Esophagus muscularis mucosa (tissue), 4 donors: Measurements from ENCODE around the gene DTX3.

Experiments used
- EP300 ChIP-seq: sonication (generic); formaldehyde crosslinking; IDR thresholded peaks from one replicate; pipeline ENCODE4 v1.6.1; 2017; ENCODE audit warnings: antibody characterized with exemption
- POLR2A ChIP-seq: fragments of 450-650 bp; IDR thresholded peaks from one replicate; pipeline ENCODE4 v1.6.1; 2017; ENCODE audit warnings: antibody characterized with exemption, moderate library complexity, mild to moderate bottlenecking, low read depth
- POLR2AphosphoS5 ChIP-seq, 2 donors: sonication (generic); formaldehyde crosslinking; IDR thresholded peaks; one replicate each; pipeline ENCODE4 v1.6.1; 2017; ENCODE audit warnings: antibody characterized with exemption in 2 of 2
- TF ChIP-seq, protein P1 (sequence below), 3 experiments: fragments of 200-600 bp in 2 of 3; fragments of 450-650 bp in 1 of 3; sonication (generic) in 2 of 3; IDR thresholded peaks; one replicate each; pipeline ENCODE4 v1.5.1; 2017 to 2019; ENCODE audit warnings: antibody characterized with exemption in 3 of 3, mild to moderate bottlenecking in 2 of 3, moderate library complexity in 1 of 3

DNA sequence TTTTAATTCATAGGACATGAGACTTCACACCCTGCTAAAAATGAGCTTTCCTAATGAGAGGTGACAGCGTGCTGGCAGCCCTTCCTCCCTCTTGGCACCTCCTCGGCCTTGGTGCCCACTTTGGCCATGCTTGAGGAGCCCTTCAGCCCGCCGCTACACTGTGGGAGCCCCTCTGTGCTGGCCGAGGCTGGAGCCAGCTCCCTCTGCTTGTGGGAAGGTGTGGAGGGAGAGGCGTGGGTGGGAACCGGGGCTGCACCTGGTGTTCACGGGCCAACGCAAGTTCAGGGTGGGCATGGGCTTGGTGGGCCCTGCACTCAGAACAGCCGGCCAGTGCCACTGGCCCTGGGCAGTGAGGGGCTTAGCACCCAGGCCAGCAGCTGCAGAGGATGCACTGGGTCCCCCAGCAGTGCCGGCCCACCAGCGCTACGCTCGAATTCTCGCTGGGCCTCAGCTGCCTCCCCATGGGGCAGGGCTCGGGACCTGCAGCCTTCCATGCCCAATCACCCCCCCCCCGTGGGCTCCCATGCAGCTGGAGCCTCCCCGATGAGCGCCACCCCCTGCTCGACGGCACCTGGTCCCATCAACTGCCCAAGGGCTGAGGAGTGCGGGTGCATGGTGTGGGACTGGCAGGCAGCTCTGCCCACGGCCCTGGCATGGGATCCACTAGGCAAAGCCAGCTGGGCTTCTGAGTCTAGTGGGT, 51.1 kb downstream of the DTX3 start:
- TF ChIP-seq POLR2A, result no peak
- TF ChIP-seq POLR2AphosphoS5 (IDR thresholded peaks at IDR 0.05), result no peak
- TF ChIP-seq, protein P1, sequence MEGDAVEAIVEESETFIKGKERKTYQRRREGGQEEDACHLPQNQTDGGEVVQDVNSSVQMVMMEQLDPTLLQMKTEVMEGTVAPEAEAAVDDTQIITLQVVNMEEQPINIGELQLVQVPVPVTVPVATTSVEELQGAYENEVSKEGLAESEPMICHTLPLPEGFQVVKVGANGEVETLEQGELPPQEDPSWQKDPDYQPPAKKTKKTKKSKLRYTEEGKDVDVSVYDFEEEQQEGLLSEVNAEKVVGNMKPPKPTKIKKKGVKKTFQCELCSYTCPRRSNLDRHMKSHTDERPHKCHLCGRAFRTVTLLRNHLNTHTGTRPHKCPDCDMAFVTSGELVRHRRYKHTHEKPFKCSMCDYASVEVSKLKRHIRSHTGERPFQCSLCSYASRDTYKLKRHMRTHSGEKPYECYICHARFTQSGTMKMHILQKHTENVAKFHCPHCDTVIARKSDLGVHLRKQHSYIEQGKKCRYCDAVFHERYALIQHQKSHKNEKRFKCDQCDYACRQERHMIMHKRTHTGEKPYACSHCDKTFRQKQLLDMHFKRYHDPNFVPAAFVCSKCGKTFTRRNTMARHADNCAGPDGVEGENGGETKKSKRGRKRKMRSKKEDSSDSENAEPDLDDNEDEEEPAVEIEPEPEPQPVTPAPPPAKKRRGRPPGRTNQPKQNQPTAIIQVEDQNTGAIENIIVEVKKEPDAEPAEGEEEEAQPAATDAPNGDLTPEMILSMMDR (IDR thresholded peaks at IDR 0.05), result no peak
- no peak for TF ChIP-seq EP300
